Left cardiac atrium (tissue), 4 donors: ENCODE results near the gene NUP153. TPM values are rescaled to one million over a fixed set of nuclear protein-coding genes. Genes with fewer than 3 reads are reported as not detected.
A peak's percentile ranks its signal among the peaks of the same experiment; 100 is the strongest.
"Not testable (repeated sequence)": the region's sequence is repeated elsewhere in the genome, so short reads cannot be mapped to it uniquely, and the experiment has no call there.

Experiments
- ATAC-seq, 2 donors: fragments of 200-7000 bp; cut with Tn5 transposase; one replicate each; pipeline ENCODE4 v1.9.1; 2020; ENCODE audit warnings: mild to moderate bottlenecking in 2 of 2, moderate library complexity in 2 of 2
- DNase-seq: peaks from one replicate; pipeline ENCODE4 v3.0.0-alpha.2; 2020
- intact Hi-C, 2 donors: fragments of 100-400 bp; cut with DNase I; formaldehyde crosslinking; loops; one replicate each; pipeline versions ENCODE4 v1.14.1 to v1.15.1; 2022 to 2023
- total RNA-seq, 2 donors: library from RNA; stranded (reverse); fragmentation: NEBNext Ultra II Directional; extraction: Animal tissue kit (Norgen Biotek cat#: 25700); gene quantifications; one replicate each; pipeline ENCODE4 v1.2.1, GENCODE V29; 2021
- donor health status: DM: no; HTN: yes; CAD: no.
- donor health status: DM: no; HTN: yes; CAD: no; lungs with severe emphysema.
- donor health status: DM: yes; HTN: yes; CAD: no.
- donor health status: Dilated cardiomyopathy.

NUP153 gene
- total RNA-seq, 2 donors from 2014 or later: 22.0 to 28.1 TPM

DNA sequence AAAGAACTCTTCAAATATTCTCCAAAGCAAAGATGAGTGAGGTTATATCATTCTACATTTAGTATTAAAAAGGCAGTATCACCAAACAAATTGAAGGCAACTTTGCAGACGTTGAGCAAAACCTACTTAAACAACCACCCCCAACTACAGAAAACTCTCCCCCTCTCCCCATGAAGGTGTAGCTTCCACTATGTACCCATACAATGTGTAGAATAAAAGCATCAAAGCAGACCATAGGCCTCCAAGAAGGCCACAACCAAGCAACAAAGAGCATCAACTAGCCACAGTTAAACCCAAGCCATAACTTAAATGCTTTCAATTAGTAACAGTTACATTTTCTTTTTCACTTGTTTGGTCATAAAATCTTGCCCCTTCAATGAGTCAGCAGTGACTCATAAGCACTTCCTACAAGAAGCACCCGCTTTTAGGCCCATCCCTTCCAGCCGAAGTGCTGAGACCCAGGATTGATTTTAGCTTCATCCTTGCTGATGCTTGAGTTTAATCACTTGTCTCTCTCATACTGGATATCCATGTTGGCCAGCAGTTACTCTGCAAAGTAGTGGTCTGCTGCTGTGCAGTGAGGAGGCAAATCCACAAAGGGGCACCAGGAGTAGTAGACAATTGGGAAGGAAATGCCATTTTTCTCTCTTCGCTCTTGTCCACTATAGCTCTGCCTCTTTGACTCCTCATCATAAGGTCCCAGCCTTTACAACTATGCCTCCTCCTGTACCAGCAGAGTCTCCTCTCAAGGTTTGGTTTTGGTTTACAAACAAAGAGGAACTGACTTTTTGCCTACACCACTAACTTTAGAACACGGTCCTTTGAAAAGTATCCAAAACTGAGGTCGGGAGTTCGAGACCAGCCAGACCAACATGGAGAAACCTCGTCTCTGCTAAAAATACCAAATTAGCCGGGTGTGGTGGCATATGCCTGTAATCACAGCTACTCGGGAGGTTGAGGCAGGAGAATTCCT, 8.4 kb upstream of the NUP153 start:
- peak in 1 of 2 donors; percentile 52 for ATAC-seq
- intact Hi-C loops: no loop called here

DNA sequence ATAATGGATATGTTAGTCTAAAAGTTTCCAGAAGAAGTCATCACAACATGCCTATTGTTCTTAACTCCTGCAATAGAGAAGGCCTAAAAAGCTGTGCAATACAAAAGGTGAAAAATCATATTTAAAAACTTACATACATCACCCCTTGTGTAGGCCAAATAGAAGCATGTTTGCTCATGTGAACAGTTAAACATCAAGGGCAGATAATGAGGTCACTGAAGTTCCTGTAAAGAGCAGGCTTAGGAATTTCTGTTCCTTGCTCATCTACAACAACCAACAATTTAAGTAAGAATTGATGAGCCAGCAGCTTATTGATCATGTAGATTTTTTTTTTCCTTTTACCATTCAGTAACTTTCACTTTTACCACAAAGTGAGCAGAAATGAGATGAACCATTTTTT, 7.5 kb upstream of the NUP153 start:
- DNase-seq: no peak
- intact Hi-C loops: no loop called here
- no peak for ATAC-seq

More for the DNA sequence above, 8.4 kb upstream of the NUP153 start:
- DNase-seq: no peak

DNA sequence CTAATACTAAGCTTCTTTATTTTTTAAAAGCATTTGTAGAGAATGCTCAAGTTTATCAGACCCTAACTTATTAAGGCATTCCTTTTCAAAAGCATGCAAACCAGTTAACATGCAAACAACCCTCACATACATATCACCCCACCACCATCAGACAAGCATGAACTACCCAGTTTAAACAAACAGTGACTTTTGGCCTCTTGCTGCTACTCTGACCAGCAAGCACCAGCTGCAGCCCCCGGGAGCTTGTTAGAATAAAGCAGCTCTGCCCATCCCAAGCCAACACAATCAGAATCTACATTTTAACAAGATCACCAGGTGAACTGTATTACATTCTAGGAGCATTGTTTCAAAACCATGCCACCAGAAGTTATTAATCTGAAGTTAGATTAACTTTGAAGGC, 5.9 kb upstream of the NUP153 start:
- no peak for ATAC-seq
- no peak for DNase-seq
- intact Hi-C loops: no loop called here

DNA sequence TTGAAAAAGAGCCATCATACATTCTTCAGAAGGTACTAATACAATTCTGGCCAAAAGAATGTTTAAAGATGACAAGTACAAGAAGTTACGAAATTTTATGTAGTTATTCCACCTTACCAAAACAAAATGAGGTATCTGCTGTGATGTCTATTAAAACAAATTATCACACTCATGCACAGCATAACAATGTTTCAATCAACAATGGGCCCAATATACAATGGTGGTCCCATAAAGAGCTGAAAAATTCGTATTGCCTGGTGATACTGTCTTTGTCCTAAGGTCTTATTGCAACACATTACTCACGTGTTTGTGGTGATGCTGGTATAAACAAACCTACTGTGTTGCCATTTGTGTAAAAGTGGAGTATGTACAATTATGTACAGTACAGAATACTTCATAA, 3.6 kb upstream of the NUP153 start:
- intact Hi-C loops: no loop called here
- ATAC-seq: no peak
- DNase-seq: no peak

DNA sequence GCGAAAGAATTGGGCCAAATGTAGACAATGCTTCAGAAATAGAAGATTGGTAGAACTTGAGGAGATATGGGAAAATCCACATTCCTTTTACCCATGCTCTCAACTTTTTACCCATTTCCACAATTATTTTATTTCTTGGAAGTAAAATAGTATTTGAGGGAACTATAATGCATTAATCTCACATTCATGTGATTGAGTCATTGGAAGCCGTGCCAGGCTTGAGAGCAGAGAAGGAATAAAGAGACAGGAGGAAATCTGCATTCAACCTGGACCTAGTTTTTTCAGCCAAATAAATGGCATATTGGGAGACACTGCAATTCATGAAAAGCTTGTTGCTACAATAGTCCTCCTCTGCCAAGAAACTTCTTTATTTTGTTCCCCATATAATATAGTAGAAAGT, 2.8 kb upstream of the NUP153 start:
- DNase-seq: no peak
- ATAC-seq: no peak
- intact Hi-C loops: loop anchor here in 1 of 2 donors (5.0 kb wide), 1 partner anchor 107 kb away; the partner anchor contains the start of gene FAM8A1

DNA sequence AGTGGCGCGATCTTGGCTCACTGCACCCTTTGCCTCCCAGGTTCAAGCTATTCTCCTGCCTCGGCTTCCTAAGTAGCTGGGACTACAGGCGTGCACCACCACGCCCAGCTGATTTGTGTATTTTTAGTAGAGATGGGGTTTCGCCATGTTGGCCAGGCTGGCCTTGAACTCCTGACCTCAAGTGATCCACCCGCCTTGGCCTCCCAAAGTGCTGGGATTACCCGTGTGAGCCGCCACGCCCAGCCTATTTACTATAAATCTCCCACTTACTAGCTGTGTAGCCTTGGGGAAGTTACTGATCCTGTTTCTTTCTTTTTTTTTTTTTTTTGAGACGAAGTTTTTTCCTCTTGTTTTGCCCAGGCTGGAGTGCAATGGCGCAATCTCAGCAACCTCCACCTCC, 1.3 kb upstream of the NUP153 start:
- intact Hi-C loops: loop anchor here in 1 of 2 donors (5.0 kb wide), 1 partner anchor 106 kb away; the partner anchor contains the start of gene FAM8A1
- ATAC-seq, DNase-seq: not testable (repeated sequence)

DNA sequence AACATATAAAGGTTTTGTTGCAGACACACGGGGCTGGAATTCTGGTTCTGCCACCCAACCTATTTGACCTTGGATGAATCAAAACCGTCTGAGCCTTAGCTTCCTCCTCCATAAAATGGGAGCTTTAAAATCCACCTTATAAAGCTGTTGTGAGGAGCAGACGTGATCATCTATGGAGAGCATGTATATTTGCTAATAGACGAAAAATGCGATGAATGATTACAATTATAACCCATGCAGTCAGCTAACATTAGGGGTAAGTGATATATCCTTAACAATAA, 586 bp upstream of the NUP153 start:
- DNase-seq (no peak), ATAC-seq (no peak)
- intact Hi-C loops: loop anchor here in 1 of 2 donors (5.0 kb wide), 1 partner anchor 105 kb away; the partner anchor contains the start of gene FAM8A1

DNA sequence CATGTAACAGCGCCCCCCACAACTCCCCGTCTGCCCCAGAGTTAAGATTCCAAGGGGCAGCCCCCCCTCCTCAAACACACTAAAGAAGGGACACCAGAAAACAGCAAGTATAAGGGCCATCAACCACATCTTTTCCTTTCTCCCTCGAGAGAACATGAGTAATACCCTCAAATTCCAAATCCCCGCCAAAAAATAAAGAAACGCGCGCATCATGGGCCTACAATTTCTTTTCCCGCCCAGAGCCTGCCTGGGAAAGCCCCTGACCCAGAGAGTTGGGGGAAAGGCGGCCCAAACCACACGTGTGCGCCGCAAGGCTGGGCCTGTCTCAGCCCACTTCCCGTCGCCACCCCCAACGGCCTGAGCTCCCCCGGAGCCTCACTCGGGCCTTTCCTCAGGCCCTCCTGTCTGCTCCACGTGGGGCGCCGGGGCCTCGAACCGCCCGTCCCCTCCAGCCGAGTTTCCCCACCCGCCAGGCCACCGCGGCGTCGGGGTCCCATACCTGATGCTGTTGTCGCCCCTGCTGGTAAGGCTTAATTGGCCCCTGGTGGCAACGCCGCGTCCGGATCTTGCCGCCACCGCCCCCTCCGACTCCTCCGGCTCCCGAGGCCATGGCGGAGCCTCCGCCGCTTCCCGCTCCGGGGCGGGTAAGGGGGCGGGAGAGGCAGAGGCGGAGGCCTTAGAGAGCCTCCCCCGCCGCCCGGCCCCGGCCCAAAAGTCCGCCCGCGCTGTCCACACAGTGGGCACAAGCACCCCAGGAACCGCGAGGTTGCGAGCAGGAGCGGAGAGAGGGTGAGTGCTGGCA, 746 bp downstream of the NUP153 start:
- intact Hi-C loops: loop anchor here in 1 of 2 donors (5.0 kb wide), 1 partner anchor 104 kb away; the partner anchor contains the start of gene FAM8A1
- ATAC-seq: peak; percentile 69 to 76
- peak; percentile 75 for DNase-seq

DNA sequence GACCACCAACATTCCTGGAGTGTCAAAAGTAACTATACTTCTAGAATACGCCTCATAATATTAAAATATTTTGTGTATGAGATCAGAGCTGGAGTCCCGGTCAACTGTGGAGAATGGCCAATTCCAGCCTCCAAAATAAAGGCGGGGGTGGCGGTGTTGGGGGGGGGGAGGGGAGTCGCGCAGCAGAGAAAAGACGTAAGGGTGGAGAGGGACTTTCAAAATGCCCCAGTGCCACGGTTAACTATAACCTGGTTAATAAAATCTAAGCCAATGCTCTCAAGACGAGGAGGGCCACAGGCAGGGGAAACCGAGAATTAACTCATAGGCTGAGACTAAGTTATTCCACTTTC, 1.3 kb downstream of the NUP153 start:
- DNase-seq: peak; percentile 30
- intact Hi-C loops: loop anchor here in 1 of 2 donors (5.0 kb wide), 1 partner anchor 103 kb away; the partner anchor contains the start of gene FAM8A1
- ATAC-seq: peak; percentile 33 to 42

DNA sequence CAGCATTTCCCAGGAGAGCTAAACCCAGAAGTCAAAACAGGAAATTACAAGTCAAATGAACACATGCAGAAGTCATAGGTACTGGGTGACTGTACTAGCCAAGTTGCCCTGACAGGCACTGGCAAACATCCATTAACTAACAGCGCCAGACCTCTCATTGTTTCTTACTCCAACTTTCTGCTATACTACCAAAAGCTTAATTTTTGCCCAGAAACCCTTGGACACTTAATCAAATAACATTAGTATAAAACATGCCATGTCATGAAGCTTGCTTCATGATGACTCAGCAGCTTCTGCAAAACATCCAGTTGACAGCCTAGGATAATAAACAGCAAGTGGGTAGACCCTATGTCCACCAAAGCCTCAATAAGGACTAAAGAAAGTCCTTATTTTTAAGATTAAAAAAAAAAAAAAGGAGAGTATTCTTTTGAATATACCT, 3.5 kb downstream of the NUP153 start:
- intact Hi-C loops: no loop called here
- DNase-seq (no peak), ATAC-seq (no peak)

DNA sequence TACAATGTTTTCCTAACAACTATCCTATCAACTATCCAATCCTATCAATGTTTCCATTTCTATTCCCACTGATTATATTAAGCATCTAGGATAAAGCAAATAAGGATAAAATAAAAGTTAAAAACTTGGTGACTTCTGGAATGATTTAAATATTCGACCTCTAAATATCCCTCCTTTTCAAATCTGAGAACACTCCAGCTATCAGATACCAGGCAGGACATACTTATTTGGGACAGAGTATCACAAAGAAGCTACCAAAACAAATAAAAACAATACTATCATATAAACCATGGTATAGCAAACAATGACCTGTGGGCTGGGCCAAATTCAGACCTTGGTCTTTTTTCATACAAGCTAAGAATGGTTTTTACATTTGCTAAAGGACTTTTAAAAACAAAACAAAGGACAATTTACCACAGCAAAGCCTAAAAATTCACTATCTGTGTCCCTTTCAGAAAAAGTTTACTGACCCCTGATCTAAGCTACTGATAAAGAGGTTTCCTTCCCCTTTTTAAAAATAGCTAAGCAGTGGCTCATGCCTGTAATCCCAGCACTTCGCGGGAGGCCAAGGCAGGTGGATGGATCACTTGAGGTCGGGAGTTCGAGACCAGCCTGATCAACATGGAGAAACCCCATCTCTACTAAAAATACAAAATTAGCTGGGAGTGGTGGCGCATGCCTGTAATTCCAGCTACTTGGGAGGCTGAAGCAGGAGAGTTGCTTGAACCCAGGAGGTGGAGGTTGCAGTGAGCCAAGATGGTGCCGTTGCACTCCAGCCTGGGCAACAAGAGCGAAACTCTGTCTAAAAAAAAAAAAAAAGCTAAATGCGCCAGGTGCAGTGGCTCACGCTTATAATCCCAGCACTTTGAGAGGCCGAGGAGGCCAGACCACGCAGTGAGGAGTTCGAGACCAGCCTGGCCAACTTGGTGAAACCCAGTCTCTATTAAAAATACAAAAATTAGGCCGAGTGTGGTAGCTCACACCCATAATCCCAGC, 6.0 kb downstream of the NUP153 start:
- intact Hi-C loops: no loop called here
- ATAC-seq (no peak), DNase-seq (no peak)

DNA sequence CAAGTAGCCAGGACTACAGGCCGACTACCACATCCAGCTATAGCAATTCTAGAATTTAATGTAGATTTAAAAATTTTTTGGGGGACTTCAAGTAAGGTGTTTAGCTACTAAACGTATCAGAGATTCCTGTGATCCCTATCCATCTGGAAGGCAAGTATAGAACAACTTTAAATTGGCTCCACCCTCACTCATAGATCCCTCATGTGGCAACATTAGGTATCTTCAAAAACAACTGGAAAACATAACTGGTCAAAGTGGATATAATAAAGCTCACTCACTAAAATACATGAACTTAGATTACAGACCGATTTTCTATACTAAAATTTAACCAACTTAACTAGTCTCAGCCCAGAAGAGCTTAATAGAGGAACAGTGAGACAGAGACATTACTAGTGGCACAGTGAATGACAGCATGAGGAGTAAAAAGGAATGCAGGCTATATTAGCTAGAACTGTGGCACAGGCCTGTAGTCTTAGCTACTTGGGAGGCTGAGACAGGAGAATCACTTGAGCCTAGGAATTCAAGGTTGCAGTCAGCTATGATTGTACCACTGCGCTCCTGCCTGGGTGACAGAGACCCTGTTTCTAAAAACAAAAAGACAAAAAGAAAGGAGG, 14.7 kb downstream of the NUP153 start:
- intact Hi-C loops: no loop called here
- ATAC-seq (no peak), DNase-seq (no peak)

DNA sequence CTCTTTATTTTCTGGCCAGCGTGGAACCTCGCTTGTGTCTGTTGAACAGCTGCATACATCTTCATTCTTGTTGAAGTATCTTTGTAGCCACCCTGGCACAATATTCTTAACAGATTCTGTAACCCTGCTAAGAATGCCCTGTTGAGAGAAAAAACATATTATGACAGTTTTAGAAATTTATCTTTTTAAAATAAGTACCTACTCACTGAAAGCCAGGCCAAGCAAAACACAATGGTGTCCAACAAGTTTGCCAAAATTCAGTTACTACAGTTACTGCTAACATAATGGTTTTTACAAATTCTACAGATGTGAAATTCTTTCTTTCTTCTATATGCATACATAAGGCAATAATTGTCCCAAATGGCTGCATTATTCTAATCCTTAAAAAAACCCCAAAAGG, 18.2 kb downstream of the NUP153 start:
- DNase-seq: no peak
- intact Hi-C loops: no loop called here
- no peak for ATAC-seq

DNA sequence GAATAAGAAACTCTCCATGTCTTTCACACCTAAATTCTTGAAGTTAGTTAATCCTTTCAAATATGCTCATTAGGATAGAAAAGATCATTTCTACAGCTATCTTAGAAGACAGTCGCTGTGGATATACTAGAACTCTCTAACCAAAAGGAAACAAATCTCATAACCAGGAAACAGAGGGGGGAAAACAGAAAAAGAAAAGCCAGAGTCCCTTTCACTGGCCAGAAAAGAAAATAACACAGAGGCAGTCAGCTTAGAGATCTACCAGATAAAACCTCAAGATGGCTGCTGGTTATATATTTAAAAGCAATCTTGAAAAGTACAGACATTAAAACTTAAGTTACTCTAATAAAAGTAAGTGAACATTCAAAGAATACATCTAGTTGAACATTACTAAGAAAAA, 19.6 kb downstream of the NUP153 start:
- ATAC-seq (no peak), DNase-seq (no peak)
- intact Hi-C loops: no loop called here

DNA sequence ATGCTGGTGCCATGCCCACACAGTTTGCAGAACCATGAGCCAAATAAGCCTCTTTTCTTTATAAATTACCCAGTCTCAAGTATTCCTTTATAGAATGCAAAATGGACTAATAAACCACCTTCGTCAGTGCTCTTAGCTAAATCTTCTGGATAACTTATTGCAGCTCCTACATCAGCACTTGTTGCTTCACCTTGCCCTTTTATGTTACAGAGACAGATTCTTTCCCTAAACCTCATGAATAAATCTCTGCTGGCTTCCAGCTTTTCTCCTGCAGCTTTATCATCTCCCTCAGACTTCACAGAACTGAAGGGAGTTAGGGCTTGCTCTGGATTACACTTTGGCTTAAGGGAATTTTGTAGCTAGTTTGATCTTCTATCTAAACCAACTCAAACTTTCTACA, 22.6 kb downstream of the NUP153 start:
- ATAC-seq (no peak), DNase-seq (no peak)
- intact Hi-C loops: no loop called here

DNA sequence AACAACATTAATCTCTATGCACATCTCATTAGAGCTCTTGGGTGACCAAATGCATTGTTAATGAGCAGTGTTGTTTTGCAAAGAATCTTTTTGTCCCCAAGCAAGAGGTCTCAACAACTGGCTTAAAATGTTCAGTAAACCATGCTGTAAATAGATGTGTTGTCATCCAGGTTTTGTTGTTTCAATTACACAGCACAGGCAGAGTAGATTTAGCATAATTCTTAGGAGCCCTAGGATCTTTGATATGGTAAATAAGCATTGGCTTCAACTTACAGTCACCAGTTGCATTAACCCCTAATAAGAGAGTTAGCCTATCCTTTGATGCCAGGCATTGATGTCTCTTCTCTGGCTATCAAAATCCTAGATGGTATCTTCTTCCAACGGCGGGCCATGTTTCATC, 23.3 kb downstream of the NUP153 start:
- no peak for ATAC-seq
- intact Hi-C loops: no loop called here
- no peak for DNase-seq

DNA sequence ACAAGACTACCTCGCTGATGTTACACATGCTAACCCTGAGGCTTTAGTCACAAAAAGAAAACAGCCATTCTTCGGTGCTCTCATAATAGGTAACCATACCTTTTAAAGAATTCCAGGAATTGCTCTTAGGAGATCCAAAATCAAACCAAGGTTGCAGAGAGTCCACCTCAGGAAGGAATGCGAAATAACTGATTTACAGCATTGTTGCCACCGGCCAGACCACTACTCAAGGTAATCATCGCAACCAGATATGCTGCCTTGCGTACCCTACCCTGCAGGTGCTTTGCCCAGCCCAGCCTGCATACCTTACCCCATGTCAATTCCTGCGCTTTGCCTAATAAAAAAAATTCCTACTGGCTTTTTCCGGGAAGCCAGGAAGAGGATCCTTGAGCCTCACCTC, 27.0 kb downstream of the NUP153 start:
- intact Hi-C loops: no loop called here
- no peak for DNase-seq
- no peak for ATAC-seq

DNA sequence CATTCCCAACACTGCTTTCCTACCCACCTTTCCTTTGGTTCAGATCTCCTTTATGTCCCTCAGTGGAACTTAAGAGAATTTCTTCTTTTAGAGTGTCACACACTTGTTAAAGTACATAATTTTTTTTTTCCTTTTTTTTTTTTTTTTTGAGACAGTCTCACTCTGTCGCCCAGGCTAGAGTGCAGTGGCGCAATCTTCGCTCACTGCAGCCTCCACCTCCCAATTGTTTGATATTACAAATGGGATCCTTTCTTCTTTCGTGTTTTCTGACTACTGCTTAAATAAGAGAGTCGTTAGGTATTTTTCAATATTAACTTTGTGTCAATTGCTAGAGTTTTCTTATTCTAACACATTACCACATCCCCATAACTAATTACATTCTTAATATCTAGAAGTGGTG, 29.1 kb downstream of the NUP153 start:
- DNase-seq (no peak), ATAC-seq (no peak)
- intact Hi-C loops: no loop called here
